Liver (tissue), 9 donors: Measurements from ENCODE around the gene SEMA5A. TPM values are rescaled to one million over a fixed set of nuclear protein-coding genes. Genes with fewer than 3 reads are reported as not detected.

Experiments
- DNase-seq: peaks from one replicate; pipeline ENCODE4 v3.0.0-alpha.2; 2017; ENCODE audit warnings: low spot score
- H3K27ac ChIP-seq, 2 donors: one replicate each; pipeline ENCODE4 v1.7.0; 2013; ENCODE audit warnings: inconsistent platforms in 2 of 2, low read length in 2 of 2, control low read depth in 1 of 2, low read depth in 1 of 2, mild to moderate bottlenecking in 1 of 2
- H3K27me3 ChIP-seq, 4 donors: one replicate each; pipeline versions ENCODE4 v1.6.1 to v1.7.0; 2013; ENCODE audit warnings: low read length in 3 of 4, inconsistent platforms in 1 of 4, mild to moderate bottlenecking in 1 of 4, moderate library complexity in 1 of 4; ENCODE audit not compliant: control insufficient read depth in 4 of 4, insufficient read depth in 4 of 4
- H3K36me3 ChIP-seq, 4 donors: one replicate each; pipeline versions ENCODE4 v1.6.1 to v1.7.0; 2013; ENCODE audit warnings: low read length in 3 of 4, mild to moderate bottlenecking in 3 of 4, low read depth in 1 of 4, moderate library complexity in 1 of 4; ENCODE audit not compliant: control insufficient read depth in 4 of 4, insufficient read depth in 3 of 4
- H3K4me1 ChIP-seq, 4 donors: one replicate each; pipeline versions ENCODE4 v1.6.1 to v1.7.0; 2013; ENCODE audit warnings: low read length in 3 of 4, mild to moderate bottlenecking in 3 of 4, moderate library complexity in 1 of 4; ENCODE audit not compliant: control insufficient read depth in 4 of 4, insufficient read depth in 4 of 4
- H3K4me3 ChIP-seq, 3 donors: one replicate each; pipeline versions ENCODE4 v1.6.1 to v1.7.0; 2013; ENCODE audit warnings: low read length in 3 of 3, control low read depth in 1 of 3, low read depth in 1 of 3, mild to moderate bottlenecking in 1 of 3
- H3K9ac ChIP-seq, 2 donors: one replicate each; pipeline ENCODE4 v1.7.0; 2013; ENCODE audit warnings: low read length in 2 of 2, mild to moderate bottlenecking in 2 of 2, moderate library complexity in 2 of 2, control low read depth in 1 of 2, low read depth in 1 of 2
- H3K9me3 ChIP-seq, 4 donors: one replicate each; pipeline versions ENCODE4 v1.6.1 to v1.7.0; 2013; ENCODE audit warnings: low read length in 3 of 4; ENCODE audit not compliant: control insufficient read depth in 4 of 4
- EGR1 ChIP-seq, 2 donors: IDR thresholded peaks; 2 replicates each; pipeline ENCODE4 v1.6.1; 2016 to 2018; ENCODE audit warnings: antibody characterized with exemption in 2 of 2, low read depth in 2 of 2
- GABPA ChIP-seq, 2 donors: IDR thresholded peaks in 1 of 2; conservative IDR thresholded peaks in 1 of 2; 2 replicates each; pipeline ENCODE4 v1.6.1; 2016; ENCODE audit warnings: antibody characterized with exemption in 2 of 2, mild to moderate bottlenecking in 1 of 2, moderate library complexity in 1 of 2
- HNF4A ChIP-seq, 2 donors: conservative IDR thresholded peaks; 2 replicates each; pipeline ENCODE4 v1.6.1; 2016; ENCODE audit warnings: antibody characterized with exemption in 2 of 2, mild to moderate bottlenecking in 2 of 2
- JUND ChIP-seq, 2 donors: IDR thresholded peaks; 2 replicates each; pipeline ENCODE4 v1.6.1; 2016; ENCODE audit warnings: antibody characterized with exemption in 2 of 2
- MAX ChIP-seq: IDR thresholded peaks from 2 replicates; pipeline ENCODE4 v1.6.1; 2016; ENCODE audit warnings: antibody characterized with exemption
- NR2F2 ChIP-seq: IDR thresholded peaks from 2 replicates; pipeline ENCODE4 v1.6.1; 2016; ENCODE audit warnings: antibody characterized with exemption
- RAD21 ChIP-seq, 2 donors: IDR thresholded peaks; 2 replicates each; pipeline ENCODE4 v1.6.1; 2016; ENCODE audit warnings: antibody characterized with exemption in 2 of 2, mild to moderate bottlenecking in 2 of 2
- REST ChIP-seq: IDR thresholded peaks from 2 replicates; pipeline ENCODE4 v1.6.1; 2016; ENCODE audit warnings: antibody characterized with exemption, mild to moderate bottlenecking
- RXRA ChIP-seq, 2 donors: IDR thresholded peaks; 2 replicates each; pipeline ENCODE4 v1.6.1; 2017 to 2018; ENCODE audit warnings: antibody characterized with exemption in 2 of 2, mild to moderate bottlenecking in 1 of 2
- SP1 ChIP-seq: IDR thresholded peaks from 2 replicates; pipeline ENCODE4 v1.6.1; 2018; ENCODE audit warnings: antibody characterized with exemption, mild to moderate bottlenecking
- TAF1 ChIP-seq: conservative IDR thresholded peaks from 2 replicates; pipeline ENCODE4 v1.6.1; 2016; ENCODE audit warnings: antibody characterized with exemption, mild to moderate bottlenecking
- WGBS: extraction: QIAGEN DNeasy Blood & Tissue Kit; methylation state at CpG from one replicate; pipeline ENCODE4 v1.1.7; 2013; 5-methylcytosine and 5-hydroxymethylcytosine counted together
- polyA plus RNA-seq, 2 donors: library from polyadenylated mRNA; stranded (reverse) in 1 of 2; unstranded in 1 of 2; fragments of 200-250 nt in 1 of 2; fragments of >200 nt in 1 of 2; fragmentation: Nextera tagmentation in 1 of 2; extraction: Ambion mirVana in 1 of 2; gene quantifications; one replicate each; pipeline versions ENCODE4 v1.2.1 to v1.2.3, GENCODE V29; 2013 to 2015
- total RNA-seq, 2 donors: library from RNA; depleted of rRNA; stranded (reverse); fragments of >200 nt; gene quantifications; one replicate each; pipeline ENCODE4 v1.2.3, GENCODE V29; 2014
- TF ChIP-seq, protein P1 (sequence below): IDR thresholded peaks from 2 replicates; pipeline ENCODE4 v1.6.1; 2016; ENCODE audit warnings: antibody characterized with exemption
- TF ChIP-seq, protein P2 (sequence below): IDR thresholded peaks from 2 replicates; pipeline ENCODE4 v1.6.1; 2016; ENCODE audit warnings: antibody characterized with exemption
- donor health status: healthy.
- donor health status: healthy.
- donor health status: healthy.
- donor health status: healthy.
- donor health status: healthy.

SEMA5A gene
- total and polyA plus RNA-seq, 4 donors: 1.1 to 5.8 (median 3.2) TPM

- 73% methylated on average over 4 of the region's 4 CpGs for WGBS
- H3K9ac ChIP-seq: no peak overlapping the region
- DNase-seq: no peak
Measured at GRCh38 chr5:9455826-9456434, 89.9 kb downstream of the SEMA5A start.

GRCh38 chr5:9454491-9454890 lies 91.4 kb downstream of the SEMA5A start:
- Histone ChIP-seq H3K27ac (no peak overlapping the region), H3K9ac (no peak overlapping the region), H3K4me3 (no peak overlapping the region), H3K4me1 (no peaks in the 10 kb centered on the region), H3K9me3 (no peaks in the 10 kb centered on the region), H3K36me3 (no peaks in the 10 kb centered on the region), H3K27me3 (no peaks in the 10 kb centered on the region)
- no peak for DNase-seq
- 81% methylated on average over 3 of the region's 3 CpGs for WGBS
- TF ChIP-seq EGR1 (IDR thresholded peaks at IDR 0.05; ENCODE audit: low read depth in 2 of 2): no peak
- TF ChIP-seq JUND (IDR thresholded peaks at IDR 0.05): no peak
- TF ChIP-seq, protein P1, sequence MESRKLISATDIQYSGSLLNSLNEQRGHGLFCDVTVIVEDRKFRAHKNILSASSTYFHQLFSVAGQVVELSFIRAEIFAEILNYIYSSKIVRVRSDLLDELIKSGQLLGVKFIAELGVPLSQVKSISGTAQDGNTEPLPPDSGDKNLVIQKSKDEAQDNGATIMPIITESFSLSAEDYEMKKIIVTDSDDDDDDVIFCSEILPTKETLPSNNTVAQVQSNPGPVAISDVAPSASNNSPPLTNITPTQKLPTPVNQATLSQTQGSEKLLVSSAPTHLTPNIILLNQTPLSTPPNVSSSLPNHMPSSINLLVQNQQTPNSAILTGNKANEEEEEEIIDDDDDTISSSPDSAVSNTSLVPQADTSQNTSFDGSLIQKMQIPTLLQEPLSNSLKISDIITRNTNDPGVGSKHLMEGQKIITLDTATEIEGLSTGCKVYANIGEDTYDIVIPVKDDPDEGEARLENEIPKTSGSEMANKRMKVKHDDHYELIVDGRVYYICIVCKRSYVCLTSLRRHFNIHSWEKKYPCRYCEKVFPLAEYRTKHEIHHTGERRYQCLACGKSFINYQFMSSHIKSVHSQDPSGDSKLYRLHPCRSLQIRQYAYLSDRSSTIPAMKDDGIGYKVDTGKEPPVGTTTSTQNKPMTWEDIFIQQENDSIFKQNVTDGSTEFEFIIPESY: no peak
- no peak for TF ChIP-seq NR2F2
- no peak for TF ChIP-seq TAF1
- no peak for TF ChIP-seq GABPA (IDR thresholded peaks at IDR 0.05 in 1 of 2, conservative IDR thresholded peaks at IDR 0.05 in 1 of 2)
- no peak for TF ChIP-seq MAX

More at GRCh38 chr5:9455826-9456434, 89.9 kb downstream of the SEMA5A start:
- H3K4me1 ChIP-seq: peaks cover 0 to 2% (median under 1%) of the 10 kb centered on the region in 4 donors
- H3K4me3 ChIP-seq: no peak overlapping the region
- H3K9me3 ChIP-seq: no peaks in the 10 kb centered on the region
- H3K27me3 ChIP-seq: no peaks in the 10 kb centered on the region
- no peaks in the 10 kb centered on the region for H3K36me3 ChIP-seq
- TF ChIP-seq RAD21 (IDR thresholded peaks at IDR 0.05): no peak
- TF ChIP-seq REST: no peak
- no peak for TF ChIP-seq SP1
- no peak for TF ChIP-seq HNF4A (conservative IDR thresholded peaks at IDR 0.05)
- no peak overlapping the region for H3K27ac ChIP-seq

- H3K4me3 ChIP-seq: no peak overlapping the region
- H3K27me3 ChIP-seq: no peaks in the 10 kb centered on the region
- H3K27ac ChIP-seq: no peak overlapping the region
- H3K9ac ChIP-seq: no peak overlapping the region
- no peaks in the 10 kb centered on the region for H3K9me3 ChIP-seq
- no peaks in the 10 kb centered on the region for H3K36me3 ChIP-seq
- DNase-seq: no peak
- H3K4me1 ChIP-seq: no peaks in the 10 kb centered on the region
- WGBS: 83% methylated on average over 4 of the region's 4 CpGs
- TF ChIP-seq, protein P2, sequence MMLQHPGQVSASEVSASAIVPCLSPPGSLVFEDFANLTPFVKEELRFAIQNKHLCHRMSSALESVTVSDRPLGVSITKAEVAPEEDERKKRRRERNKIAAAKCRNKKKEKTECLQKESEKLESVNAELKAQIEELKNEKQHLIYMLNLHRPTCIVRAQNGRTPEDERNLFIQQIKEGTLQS: no peak
- TF ChIP-seq REST: no peak
- TF ChIP-seq RXRA (IDR thresholded peaks at IDR 0.05): no peak
- no peak for TF ChIP-seq JUND (IDR thresholded peaks at IDR 0.05)
- no peak for TF ChIP-seq SP1
- TF ChIP-seq, protein P1: no peak
Measured at GRCh38 chr5:9454012-9454481, 91.8 kb downstream of the SEMA5A start.
